ENCODE measurements around the gene CAMSAP3. TPM values are rescaled to one million over a fixed set of nuclear protein-coding genes. Genes with fewer than 3 reads are reported as not detected.
A peak's percentile ranks its signal among the peaks of the same experiment; 100 is the strongest.

The CAMSAP3 gene
- total and polyA plus RNA-seq, 8 donors = 10.5 to 22.3 (median 15.8) TPM

- ATAC-seq (peak; percentile 22), DNase-seq (peak in 1 of 4 donors; percentile 80)
- peaks cover 0 to 36% of the 10 kb centered on the region in 2 donors for H3K4me1 ChIP-seq
- no peaks in the 10 kb centered on the region for H3K9me3 ChIP-seq
- H3K36me3 ChIP-seq = peaks cover 0 to 64% of the 10 kb centered on the region in 2 donors
- peak overlapping the region in 1 of 2 donors; percentile 83 for H3K27ac ChIP-seq
- H3K4me3 ChIP-seq = peak overlapping the region in 1 of 2 donors; percentile 41
- TF ChIP-seq, protein P1, sequence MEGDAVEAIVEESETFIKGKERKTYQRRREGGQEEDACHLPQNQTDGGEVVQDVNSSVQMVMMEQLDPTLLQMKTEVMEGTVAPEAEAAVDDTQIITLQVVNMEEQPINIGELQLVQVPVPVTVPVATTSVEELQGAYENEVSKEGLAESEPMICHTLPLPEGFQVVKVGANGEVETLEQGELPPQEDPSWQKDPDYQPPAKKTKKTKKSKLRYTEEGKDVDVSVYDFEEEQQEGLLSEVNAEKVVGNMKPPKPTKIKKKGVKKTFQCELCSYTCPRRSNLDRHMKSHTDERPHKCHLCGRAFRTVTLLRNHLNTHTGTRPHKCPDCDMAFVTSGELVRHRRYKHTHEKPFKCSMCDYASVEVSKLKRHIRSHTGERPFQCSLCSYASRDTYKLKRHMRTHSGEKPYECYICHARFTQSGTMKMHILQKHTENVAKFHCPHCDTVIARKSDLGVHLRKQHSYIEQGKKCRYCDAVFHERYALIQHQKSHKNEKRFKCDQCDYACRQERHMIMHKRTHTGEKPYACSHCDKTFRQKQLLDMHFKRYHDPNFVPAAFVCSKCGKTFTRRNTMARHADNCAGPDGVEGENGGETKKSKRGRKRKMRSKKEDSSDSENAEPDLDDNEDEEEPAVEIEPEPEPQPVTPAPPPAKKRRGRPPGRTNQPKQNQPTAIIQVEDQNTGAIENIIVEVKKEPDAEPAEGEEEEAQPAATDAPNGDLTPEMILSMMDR (IDR thresholded peaks at IDR 0.05) = no peak
- H3K27me3 ChIP-seq = peaks cover 0 to 6% of the 10 kb centered on the region in 2 donors
- intact Hi-C loops (cut with DNase I) = no loop called here
These were observed 49.5 kb downstream of the CAMSAP3 start for GRCh38 chr19:7645163-7645562.

DNA sequence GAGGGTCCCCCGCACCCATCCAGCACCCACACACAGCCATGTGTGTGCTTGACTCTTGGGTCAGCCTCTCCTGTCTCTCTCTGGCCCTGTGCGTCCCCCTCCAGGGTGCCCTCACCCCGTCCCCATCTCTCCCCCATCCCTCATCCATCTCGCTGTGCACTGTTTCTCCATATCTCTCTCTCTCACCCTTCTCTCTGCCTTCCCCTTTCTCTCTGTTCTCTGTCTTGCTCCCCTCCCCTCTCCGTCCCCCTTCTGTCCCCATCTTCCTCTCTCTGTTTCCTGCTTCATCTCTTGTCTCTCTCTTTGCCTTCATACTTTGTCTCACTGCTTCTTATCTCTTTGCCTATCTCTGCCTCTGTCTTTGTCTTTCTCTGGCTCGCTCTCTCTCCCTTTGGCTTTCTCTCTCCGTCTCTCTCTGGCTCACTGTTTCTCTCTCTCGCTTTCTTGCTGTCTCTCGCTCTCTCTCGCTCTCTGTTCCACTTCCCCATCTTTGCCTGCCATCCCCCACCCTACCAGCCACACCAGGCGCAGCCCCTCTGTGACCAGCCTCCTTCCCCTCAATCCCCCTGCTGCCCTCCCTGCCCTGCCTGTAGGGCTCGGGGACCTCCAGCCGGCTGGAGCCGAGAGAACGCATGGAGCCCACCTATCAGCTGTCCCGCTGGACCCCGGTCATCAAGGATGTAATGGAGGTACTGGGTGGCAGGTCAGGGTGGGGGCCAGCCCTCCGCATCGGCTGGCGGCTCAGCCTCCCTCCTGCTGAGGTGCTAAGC is 50.2 kb downstream of the CAMSAP3 start:
- Histone ChIP-seq H3K36me3 (peaks cover 0 to 57% of the 10 kb centered on the region in 2 donors), H3K4me3 (peak overlapping the region in 1 of 2 donors; percentile 41), H3K27ac (peak overlapping the region in 1 of 2 donors; percentile 83), H3K9me3 (no peaks in the 10 kb centered on the region), H3K27me3 (peaks cover 0 to 6% of the 10 kb centered on the region in 2 donors), H3K4me1 (peaks cover 0 to 36% of the 10 kb centered on the region in 2 donors)
- intact Hi-C loops (cut with DNase I) = no loop called here
- ATAC-seq (no peak), DNase-seq (peak in 1 of 4 donors; percentile 70)
- TF ChIP-seq, protein P1 (IDR thresholded peaks at IDR 0.05) = no peak

DNA sequence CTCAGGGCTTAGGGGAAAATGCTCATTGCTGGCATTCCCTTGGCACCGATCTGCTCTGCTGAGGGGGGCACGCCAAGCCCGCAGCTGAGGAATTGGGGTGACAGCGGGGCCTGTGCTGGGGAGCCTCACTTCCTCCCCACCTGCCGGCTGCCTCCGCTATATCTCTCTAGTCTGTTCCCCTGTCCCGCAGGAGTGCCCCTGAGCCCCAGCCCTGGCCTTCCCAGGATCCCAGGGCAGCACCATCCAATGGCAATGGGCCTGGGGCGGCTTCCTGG is 50.7 kb downstream of the CAMSAP3 start:
- H3K36me3 ChIP-seq = peaks cover 0 to 55% of the 10 kb centered on the region in 2 donors
- DNase-seq (peak in 1 of 4 donors; percentile 77), ATAC-seq (no peak)
- TF ChIP-seq, protein P1 (IDR thresholded peaks at IDR 0.05) = no peak
- no peaks in the 10 kb centered on the region for H3K9me3 ChIP-seq
- H3K4me3 ChIP-seq = peak overlapping the region in 1 of 2 donors; percentile 41
- H3K27me3 ChIP-seq = peaks cover 0 to 6% of the 10 kb centered on the region in 2 donors
- peak overlapping the region in 1 of 2 donors; percentile 83 for H3K27ac ChIP-seq
- intact Hi-C loops (cut with DNase I) = no loop called here
- peaks cover 0 to 37% of the 10 kb centered on the region in 2 donors for H3K4me1 ChIP-seq

DNA sequence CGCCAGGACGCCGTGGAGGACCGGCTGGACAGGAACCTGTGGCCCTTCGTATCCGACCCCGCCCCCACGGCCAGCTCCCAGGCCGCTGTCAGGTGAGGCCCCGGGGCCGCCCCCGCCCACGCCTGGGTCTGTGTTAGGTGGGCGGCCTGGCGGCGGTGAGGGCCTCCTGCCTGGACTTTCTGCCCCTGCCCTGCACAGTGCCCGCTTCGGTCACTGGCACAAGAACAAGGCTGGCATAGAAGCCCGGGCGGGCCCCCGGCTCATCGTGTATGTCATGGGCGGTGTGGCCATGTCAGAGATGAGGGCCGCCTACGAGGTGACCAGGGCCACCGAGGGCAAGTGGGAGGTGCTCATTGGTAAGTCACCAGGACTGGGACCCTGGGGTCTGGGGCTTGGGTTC is 51.5 kb downstream of the CAMSAP3 start:
- TF ChIP-seq, protein P1 (IDR thresholded peaks at IDR 0.05) = no peak

DNA sequence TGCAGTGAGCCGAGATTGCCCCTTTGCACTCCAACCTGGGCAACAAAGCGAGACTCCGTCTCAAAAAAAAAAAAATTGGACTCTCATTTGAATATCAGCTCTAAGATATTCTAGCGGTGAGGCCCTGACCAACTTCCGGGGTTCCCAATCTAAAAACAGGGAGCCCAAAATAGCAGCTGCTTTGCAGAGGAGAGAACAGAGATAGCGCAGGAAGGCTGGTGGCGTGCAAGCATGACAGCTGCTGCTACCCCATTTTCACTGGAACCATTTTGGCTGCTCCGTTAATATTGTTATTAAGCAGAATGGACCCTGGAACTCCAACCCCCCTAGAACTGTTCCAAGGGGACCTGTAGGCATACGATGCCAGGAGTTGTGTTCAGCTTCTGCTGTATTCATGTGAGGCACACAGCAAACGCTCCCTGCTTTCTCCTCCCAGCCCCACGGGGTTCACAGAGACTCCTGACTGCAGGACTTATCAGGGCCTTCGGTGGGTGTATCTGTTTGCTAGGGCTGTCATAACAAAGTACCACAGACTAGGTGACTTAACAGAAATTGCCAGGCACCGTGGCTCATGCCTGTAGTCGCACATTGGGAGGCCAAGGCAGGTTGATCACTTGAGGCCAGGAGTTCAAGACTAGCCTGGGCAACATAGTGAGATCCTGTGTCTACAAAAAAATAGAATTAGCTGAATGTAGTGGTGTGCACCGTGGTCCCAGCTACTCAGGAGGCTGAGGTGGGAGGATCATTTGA is 52.8 kb downstream of the CAMSAP3 start:
- no peak overlapping the region for H3K27ac ChIP-seq
- intact Hi-C loops (cut with DNase I) = no loop called here
- ATAC-seq (no peak), DNase-seq (no peak)
- H3K4me3 ChIP-seq = no peak overlapping the region
- H3K9me3 ChIP-seq = no peaks in the 10 kb centered on the region
- peaks cover 0 to 39% of the 10 kb centered on the region in 2 donors for H3K36me3 ChIP-seq
- peaks cover 0 to 6% of the 10 kb centered on the region in 2 donors for H3K27me3 ChIP-seq
- TF ChIP-seq, protein P1 (IDR thresholded peaks at IDR 0.05) = no peak
- H3K4me1 ChIP-seq = peaks cover 4 to 58% of the 10 kb centered on the region in 2 donors

More for the DNA sequence above, 51.5 kb downstream of the CAMSAP3 start:
- no peaks in the 10 kb centered on the region for H3K9me3 ChIP-seq
- DNase-seq = peak in 1 of 4 donors; percentile 76
- H3K4me3 ChIP-seq = peak overlapping the region in 1 of 2 donors; percentile 41
- peaks cover 0 to 45% of the 10 kb centered on the region in 2 donors for H3K4me1 ChIP-seq
- H3K36me3 ChIP-seq = peaks cover 0 to 47% of the 10 kb centered on the region in 2 donors
- H3K27me3 ChIP-seq = peaks cover 0 to 6% of the 10 kb centered on the region in 2 donors
- intact Hi-C loops (cut with DNase I) = no loop called here
- ATAC-seq = no peak
- H3K27ac ChIP-seq = peak overlapping the region in 1 of 2 donors; percentile 83

Data from left lung (tissue), 10 donors.